ENCODE measurements around the gene EXOC4.

- TF ChIP-seq POLR2A (IDR thresholded peaks at IDR 0.05; ENCODE audit: low read length) (no peak), GATA1 (IDR thresholded peaks at IDR 0.05; ENCODE audit: low read depth, low read length) (no peak)
Observed at GRCh38 chr7:133808493-133808866, 555.6 kb downstream of the EXOC4 start.

All from erythroblast (primary cell).